Measurements from ENCODE around the gene LRRC75B. TPM values are rescaled to one million over a fixed set of nuclear protein-coding genes. Genes with fewer than 3 reads are reported as not detected.

LRRC75B gene
- total RNA-seq, 1 experiment from 2014 or later: 18.1 TPM

- Histone ChIP-seq H2BK20ac (ENCODE audit: low read depth, low read length, poor library complexity, severe bottlenecking) (no peak overlapping the region), H3K23ac (ENCODE audit: insufficient read length, low read depth, low read length) (no peak overlapping the region), H3K4me2 (ENCODE audit: insufficient read depth, insufficient read length, low read length) (no peak overlapping the region), H3K9me3 (ENCODE audit: control insufficient read depth, low read depth, low read length) (no peaks in the 10 kb centered on the region), H3K27me3 (ENCODE audit: insufficient read depth, low read length) (no peaks in the 10 kb centered on the region), H2AFZ (ENCODE audit: low read length) (no peak overlapping the region), H3K79me1 (ENCODE audit: insufficient read depth, low read depth, low read length, poor library complexity, severe bottlenecking) (peaks cover 7% of the 10 kb centered on the region), H3K4ac (ENCODE audit: low read depth, low read length) (no peak overlapping the region), H4K20me1 (ENCODE audit: control insufficient read depth, insufficient read depth, insufficient read length) (no peaks in the 10 kb centered on the region), H2BK120ac (ENCODE audit: low read depth, low read length, poor library complexity, severe bottlenecking) (no peak overlapping the region), H2AK5ac (ENCODE audit: insufficient read length, low read length) (no peak overlapping the region), H4K8ac (replicated peaks; ENCODE audit: insufficient read length, low read depth, low read length) (no peak overlapping the region), H3K9ac (ENCODE audit: extremely low read depth, insufficient read length, low read length) (no peak overlapping the region), H3K56ac (ENCODE audit: insufficient read length, low read depth, low read length) (no peak overlapping the region), H2BK15ac (ENCODE audit: low read depth, low read length) (no peak overlapping the region), H3K14ac (ENCODE audit: insufficient read depth, low read length) (no peak overlapping the region), H3T11ph (ENCODE audit: low read length) (no peak overlapping the region), H2BK5ac (ENCODE audit: insufficient read length, low read length) (no peak overlapping the region), H3K23me2 (ENCODE audit: insufficient read length, low read depth, low read length, poor library complexity, severe bottlenecking) (peaks cover 10% of the 10 kb centered on the region), H4K5ac (ENCODE audit: insufficient read length, low read depth, low read length) (no peak overlapping the region), H3K18ac (ENCODE audit: insufficient read length, low read depth, low read length) (no peak overlapping the region), H4K91ac (ENCODE audit: insufficient read length, low read depth, low read length) (no peak overlapping the region), H3K79me2 (ENCODE audit: insufficient read depth, low read length) (peaks cover 13% of the 10 kb centered on the region; the same call in 1 of the 2 replicates), H3K4me1 (ENCODE audit: insufficient read depth, low read length) (no peaks in the 10 kb centered on the region; the same call in 1 of the 2 replicates), H3K27ac (ENCODE audit: insufficient read length, low read depth, low read length) (no peak overlapping the region), H2BK12ac (ENCODE audit: insufficient read length, low read depth, low read length) (no peak overlapping the region)
- peaks cover 10 to 38% (median 35%) of the 10 kb centered on the region in 3 experiments for H3K36me3 Mint-ChIP-seq (ENCODE audit: insufficient read depth in 1 of 3, low read depth in 3 of 3)
- H3K9me3 Mint-ChIP-seq: no peaks in the 10 kb centered on the region; a peak in 2 of 5 replicates
- no CpG with 5 or more reads among the region's 6 CpGs for WGBS (ENCODE audit: extremely low coverage, insufficient read length, low lambda C conversion rate)
- H3K4me1 Mint-ChIP-seq: peaks cover 20 to 21% of the 10 kb centered on the region in 2 experiments
- no peak for DNase-seq
- peak overlapping the region; percentile 63 to 78 (median 71); a peak in 5 of 7 replicates for H3K27ac Mint-ChIP-seq
- no peaks in the 10 kb centered on the region for H3K27me3 Mint-ChIP-seq (ENCODE audit: low read depth)
- no peak for TF ChIP-seq CTCF (conservative IDR thresholded peaks at IDR 0.05)
- H3K4me3 Mint-ChIP-seq: no peak overlapping the region
Measured at GRCh38 chr22:24550902-24551435, 41.9 kb downstream of the LRRC75B start.

Data from H9 (cell line).